HG03097 (cell line): ENCODE results near the gene PRSS56.
"Not testable (repeated sequence)": the region's sequence is repeated elsewhere in the genome, so short reads cannot be mapped to it uniquely, and the experiment has no call there.

Experiments used
- ATAC-seq: cut with Tn5 transposase; IDR thresholded peaks from one replicate; pipeline ENCODE4 v1.9.1; 2021; ENCODE audit not compliant: unreplicated experiment, low FRiP score

The PRSS56 gene

GRCh38 chr2:232524771-232525170 is 4.6 kb downstream of the PRSS56 start:
- ATAC-seq: no peak

GRCh38 chr2:232525199-232525598 is 5.0 kb downstream of the PRSS56 start:
- ATAC-seq: no peak

DNA sequence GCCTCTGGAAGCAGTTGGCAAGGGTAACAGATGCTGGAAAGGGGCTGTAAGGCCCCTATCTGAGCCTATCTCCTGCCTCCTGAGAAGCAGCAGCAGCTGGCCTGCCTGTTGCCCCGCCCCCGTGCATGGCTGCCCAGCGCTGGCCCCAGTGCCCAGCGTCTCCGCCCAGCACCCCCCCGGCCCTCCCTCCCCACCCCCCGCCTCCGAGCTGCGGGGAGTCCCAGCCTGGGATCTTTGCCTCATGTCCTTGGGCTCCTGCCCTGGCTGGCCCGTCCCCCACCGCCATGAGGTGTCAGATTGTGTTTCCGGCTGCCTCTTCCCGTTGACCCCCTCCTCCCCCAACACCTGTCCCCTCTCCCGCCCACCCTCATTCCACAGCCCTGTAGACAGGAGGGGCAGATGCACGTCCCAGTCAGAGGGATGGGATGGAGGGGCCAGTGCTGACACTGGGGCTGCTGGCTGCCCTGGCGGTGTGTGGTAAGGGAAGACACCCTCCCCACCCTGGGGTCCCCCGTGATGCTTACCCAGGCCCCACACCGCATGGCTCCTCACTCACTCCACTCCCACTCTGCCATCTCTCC is 5.7 kb downstream of the PRSS56 start, which contains the start of gene CHRND:
Gene CHRND (plus strand): TSS at position 370 of the 581 bp plus-strand sequence. CDS start 56 bp downstream, at position 426.
- no peak for ATAC-seq

GRCh38 chr2:232526372-232526941 is 6.3 kb downstream of the PRSS56 start:
- ATAC-seq: no peak

DNA sequence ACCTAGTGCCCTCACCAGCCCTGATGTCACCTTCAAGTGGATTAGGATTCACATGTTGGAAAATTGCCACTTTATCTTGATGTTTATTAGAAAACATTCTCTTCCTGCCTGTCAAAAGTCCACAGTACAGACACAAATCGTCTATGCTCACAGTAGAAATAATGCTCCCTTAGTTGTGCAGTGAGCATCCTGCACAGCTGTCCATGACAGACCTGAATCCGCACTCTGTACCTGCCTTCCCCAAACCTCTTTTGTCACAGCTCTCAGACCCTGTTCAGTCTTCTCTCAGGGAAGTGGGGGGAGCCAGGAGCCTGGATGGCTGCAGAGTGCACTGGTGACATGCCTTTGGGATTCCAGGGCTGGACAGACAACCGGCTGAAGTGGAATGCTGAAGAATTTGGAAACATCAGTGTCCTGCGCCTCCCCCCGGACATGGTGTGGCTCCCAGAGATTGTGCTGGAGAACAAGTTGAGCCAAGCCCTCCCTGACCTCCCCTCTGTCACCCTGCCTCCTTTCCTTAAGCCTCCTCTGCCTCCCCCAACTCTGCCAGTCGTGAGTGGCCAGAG is 7.8 kb downstream of the PRSS56 start:
- no peak for ATAC-seq

- ATAC-seq: no peak
Observed at GRCh38 chr2:232528746-232529460, 8.7 kb downstream of the PRSS56 start.

- ATAC-seq: no peak
Observed at GRCh38 chr2:232529806-232530547, 9.8 kb downstream of the PRSS56 start.

DNA sequence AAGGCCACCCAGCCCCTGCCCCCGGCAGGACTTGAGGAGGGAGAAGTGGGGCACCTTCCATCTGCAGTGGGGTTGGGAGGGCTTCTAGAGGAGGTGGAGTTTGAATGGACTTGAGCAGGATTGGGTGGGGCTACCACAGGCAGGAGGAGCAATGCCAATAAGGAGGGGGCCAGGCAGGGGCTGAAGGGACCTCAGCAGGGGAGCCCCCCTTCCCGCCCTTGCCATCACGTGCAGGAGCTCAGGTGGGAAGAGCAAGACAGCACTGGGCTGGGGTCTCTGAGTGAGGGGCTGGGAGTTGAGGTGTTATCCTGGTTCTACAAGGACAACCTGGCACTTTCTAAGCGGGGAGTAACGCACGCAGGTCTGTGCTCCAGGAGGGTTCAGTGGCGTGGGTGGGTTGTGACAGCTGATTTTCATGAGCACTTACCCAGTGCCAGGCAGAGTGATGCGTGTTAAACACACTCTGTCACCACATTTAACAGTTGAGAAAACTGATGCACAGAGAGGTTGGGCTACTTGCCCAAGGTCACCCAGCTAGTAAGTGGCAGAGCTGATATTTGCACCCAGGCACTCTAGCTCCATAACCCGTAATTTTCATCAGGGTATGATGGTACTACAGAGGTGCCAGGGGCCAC is 10.6 kb downstream of the PRSS56 start:
- no peak for ATAC-seq

DNA sequence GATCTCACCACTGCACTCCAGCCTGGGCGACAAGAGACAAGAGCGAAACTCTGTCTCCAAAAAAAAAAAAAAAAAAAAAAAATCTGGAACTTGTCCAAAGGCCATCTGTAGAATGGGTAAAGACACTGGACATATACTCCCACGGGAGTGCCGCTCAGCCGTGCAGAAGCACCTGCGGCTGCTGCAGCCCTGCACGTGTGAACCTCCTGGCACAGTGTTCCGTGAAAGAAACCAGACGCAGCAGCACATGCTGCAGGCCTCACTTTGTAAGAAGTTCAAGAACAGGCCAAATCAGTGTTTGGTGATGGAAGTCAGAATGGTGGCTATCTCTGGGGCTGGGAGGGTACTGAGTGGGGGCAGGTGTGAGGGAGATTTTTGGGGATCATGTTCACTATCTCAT is 12.2 kb downstream of the PRSS56 start:
- ATAC-seq: no peak

DNA sequence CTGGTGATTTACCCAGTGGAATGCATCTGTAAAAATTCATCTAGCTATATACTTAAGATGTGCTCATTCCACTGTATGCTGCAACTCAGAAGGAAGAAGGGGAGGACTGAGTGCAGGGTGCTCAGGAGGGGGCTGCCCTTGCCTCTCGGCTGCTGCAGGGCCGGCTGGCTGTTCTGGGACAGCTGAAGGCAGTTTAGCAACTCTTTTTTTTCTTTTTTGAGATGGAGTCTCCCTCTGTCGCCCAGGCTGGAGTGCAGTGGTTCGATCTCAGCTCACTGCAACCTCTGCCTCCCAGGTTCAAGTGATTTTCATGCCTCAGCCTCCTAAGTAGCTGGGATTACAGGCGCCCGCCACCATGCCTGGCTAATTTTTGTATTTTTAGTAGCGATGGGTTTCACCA is 12.6 kb downstream of the PRSS56 start:
- not testable (repeated sequence) for ATAC-seq

DNA sequence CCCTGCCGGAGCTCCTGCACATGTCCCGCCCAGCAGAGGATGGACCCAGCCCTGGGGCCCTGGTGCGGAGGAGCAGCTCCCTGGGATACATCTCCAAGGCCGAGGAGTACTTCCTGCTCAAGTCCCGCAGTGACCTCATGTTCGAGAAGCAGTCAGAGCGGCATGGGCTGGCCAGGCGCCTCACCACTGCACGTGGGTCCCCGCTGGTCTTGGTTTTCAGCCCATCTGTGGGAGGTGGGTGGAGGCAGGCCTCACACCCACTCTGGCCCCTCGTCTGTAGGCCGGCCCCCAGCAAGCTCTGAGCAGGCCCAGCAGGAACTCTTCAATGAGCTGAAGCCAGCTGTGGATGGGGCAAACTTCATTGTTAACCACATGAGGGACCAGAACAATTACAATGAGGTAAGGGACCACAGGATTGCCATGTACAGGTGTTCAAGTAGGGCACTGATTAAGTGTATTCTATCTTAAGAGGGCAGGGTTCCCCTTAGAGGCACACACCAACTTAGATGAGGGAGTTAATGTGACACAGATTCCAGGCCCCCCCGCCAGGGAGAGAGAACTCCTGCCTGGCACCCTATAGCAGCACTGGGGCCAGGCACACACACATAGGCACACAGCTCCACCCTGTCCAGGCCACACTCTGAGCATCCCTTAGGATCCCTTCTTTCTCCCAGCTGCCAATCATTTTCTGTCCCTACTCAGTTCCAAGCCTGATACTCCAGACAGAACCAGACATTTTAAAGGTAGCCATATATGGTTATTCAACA is 13.9 kb downstream of the PRSS56 start:
- no peak for ATAC-seq

DNA sequence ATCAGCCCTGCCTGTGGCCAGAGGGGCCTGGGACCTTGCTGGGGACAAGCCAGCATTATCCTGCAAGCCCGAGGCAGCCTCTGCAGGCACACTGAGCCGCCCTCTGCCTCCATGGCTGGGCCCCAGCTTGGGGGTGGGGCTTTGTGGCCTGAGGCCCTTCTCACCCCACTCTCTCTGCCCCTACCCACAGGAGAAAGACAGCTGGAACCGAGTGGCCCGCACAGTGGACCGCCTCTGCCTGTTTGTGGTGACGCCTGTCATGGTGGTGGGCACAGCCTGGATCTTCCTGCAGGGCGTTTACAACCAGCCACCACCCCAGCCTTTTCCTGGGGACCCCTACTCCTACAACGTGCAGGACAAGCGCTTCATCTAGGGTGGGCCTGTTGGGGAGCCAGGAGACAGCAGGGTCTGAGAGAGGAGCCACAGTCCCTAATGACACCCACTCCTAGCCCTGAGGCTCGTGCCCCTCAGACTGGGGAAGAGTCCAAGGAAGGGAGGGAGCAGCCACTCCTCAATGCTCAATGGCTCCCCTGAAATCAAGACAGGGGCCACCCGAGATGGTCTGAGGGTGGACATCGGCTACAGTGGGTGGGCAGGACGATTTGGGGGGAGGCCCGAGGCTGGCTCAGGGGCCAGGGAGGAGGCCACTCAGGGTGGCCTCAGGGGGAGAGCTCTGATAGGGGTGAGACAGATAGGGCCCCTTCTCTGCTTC is 14.9 kb downstream of the PRSS56 start:
- no peak for ATAC-seq

GRCh38 chr2:232535761-232536530 is 15.8 kb downstream of the PRSS56 start:
- ATAC-seq: no peak

DNA sequence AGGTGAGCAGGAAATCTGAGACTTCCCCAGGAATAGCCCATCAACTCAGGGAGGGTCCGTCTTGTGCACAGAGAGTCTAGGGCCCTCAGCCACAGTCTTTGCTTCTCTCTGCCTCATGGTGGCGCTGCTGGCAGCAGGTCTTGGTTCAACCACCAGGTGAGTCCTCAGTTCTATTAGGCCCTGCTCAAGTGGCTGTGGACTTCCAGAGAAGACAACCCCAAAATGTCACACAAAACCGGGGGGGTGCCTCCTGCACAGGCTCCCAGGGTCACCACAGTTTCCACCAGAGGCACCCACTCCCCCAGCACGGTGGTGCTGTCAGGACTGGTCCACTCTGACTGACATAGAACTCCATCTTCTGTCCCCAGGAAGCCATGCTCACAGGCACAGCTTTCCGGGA is 16.9 kb downstream of the PRSS56 start:
- ATAC-seq: no peak

DNA sequence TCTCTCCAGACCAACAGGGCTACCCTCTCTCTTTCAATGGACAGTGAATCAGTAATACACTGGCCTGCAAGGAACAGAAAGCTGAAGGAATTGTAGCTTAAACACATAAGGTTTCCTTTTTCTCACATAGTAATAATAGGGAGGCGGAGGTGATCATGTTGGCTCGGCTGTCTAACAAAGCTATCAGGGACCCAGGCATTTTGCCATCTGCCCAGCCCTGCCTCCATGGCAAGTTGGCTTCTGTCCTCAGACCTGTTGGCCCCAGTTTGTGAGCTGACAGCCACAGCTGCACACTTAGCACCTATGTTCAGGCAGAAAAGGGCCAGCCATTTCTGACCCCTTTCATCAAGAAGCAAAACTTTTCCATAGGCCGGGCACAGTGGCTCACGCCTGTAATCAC is 17.3 kb downstream of the PRSS56 start:
- no peak for ATAC-seq

DNA sequence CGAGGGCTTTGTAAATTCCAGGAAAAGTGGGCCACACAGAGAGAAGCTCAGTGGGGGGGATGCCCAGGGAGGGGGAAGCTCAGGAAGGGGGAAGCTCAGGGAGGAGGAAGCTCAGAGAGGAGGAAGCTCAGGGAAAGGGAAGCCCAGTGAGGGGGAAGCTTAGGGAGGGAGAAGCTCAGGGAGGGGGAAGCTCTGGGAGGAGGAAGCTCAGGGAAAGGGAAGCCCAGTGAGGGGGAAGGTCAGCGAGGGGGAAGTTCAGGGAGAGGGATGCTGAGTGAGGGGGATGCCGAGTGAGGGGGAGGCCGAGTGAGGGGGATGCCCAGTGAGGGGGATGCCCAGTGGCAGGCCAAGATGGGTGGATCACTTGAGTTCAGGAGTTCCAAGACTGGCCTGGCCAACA is 18.5 kb downstream of the PRSS56 start:
- no peak for ATAC-seq

DNA sequence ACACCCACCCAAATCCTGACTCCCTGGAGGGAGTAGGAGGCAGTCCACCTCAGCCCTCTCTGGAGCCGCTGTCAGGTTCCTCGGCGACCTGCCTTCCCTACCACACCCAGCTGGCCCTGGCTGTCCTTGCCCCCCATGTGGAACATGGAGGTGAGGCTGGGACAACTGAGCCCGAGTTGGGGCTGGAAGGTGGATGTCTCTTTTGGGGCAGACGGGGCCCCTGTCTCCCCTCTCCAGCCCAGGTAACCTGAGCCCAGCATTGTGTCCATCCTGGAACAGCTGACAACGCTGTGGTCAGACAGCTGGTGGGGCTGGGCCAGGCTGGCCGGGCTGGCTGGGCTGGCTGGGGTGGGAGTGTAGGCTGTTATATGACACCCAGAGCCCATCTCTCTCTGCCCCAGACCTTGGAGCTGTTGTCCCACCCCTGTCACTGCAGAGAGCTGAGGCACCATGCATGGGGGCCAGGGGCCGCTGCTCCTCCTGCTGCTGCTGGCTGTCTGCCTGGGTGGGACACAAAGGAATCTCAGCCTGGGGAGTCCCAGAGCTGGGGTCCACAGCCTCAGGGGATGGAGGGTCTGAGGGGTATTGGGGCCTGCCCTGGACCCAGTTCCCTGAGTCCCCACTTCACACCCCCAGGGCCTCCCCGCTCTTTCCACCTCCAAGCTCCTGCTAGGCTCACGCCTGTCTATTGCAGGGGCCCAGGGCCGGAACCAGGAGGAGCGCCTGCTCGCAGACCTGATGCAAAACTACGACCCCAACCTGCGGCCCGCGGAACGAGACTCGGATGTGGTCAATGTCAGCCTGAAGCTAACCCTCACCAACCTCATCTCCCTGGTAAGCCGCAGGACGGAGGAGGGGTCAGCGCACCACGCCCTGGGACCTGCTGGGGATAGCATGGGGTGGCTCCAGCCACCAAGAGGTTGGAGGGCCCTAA is 19.4 kb downstream of the PRSS56 start, which contains the start of gene CHRNG:
Gene CHRNG (plus strand): TSS at position 395 of the 934 bp plus-strand sequence. CDS start 56 bp downstream, at position 451.
- no peak for ATAC-seq
